GM21423 (cell line): Measurements from ENCODE around the gene EFNA5.

Source experiments
- ATAC-seq: cut with Tn5 transposase; IDR thresholded peaks from one replicate; pipeline ENCODE4 v1.9.1; 2021; ENCODE audit warnings: mild to moderate bottlenecking, moderate library complexity; ENCODE audit not compliant: unreplicated experiment

EFNA5 gene

GRCh38 chr5:107403228-107403953, 267.3 kb downstream of the EFNA5 start:
- no peak for ATAC-seq

GRCh38 chr5:107402434-107403227, 268.1 kb downstream of the EFNA5 start:
- ATAC-seq = no peak

DNA sequence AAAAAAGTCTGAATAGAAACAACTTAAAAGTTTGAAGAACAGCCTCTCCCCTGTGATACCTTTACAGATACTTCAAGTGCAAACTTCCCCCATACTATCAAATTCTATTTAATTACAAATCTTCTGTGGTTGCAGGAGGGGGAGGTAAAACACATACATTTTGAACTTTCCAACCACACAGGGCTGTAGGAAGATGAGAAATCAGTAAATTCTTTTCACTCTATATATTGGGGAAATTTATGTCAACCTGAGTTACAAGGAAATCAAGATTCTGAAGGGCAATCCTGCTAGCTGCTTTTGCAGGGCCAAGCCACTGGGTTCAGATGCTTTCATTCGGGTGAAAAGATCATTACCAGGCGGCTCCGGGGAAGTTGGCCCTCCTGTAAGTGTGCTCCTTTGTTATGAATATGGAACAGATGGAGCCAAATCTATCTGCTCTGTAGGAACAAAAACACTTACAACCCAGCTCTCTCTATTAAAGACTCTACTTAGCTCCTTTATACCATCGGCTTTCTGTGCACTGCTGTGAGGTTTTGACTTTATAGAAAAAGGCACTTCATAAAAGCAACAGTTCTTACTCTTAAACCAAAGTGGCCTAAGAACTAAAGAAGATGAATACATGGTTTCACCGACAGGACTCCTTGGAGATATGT, 269.1 kb downstream of the EFNA5 start:
- ATAC-seq = no peak

GRCh38 chr5:107400328-107400727, 270.4 kb downstream of the EFNA5 start:
- no peak for ATAC-seq

DNA sequence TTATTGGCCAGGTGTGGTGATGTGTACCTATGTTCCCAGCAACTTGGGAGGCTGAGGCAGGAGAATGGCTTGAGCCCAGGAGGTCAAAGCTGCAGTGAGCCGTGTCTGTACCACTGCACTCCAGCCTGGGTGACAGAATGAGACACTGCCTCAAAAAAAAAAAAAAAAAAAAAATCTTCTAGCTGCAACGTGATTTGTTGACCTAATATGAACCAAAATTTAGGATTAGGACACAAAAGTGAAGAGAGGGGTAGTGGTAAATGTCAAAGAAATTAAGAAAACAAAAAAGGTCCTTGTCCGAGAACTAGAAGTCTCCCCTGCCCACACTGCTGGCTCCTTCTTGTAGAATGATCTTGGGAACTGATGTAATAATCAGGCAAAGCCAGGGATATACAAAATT, 272.0 kb downstream of the EFNA5 start:
- ATAC-seq = no peak

- ATAC-seq = peak; percentile 41
These were observed 274.4 kb downstream of the EFNA5 start for GRCh38 chr5:107396351-107396690.

DNA sequence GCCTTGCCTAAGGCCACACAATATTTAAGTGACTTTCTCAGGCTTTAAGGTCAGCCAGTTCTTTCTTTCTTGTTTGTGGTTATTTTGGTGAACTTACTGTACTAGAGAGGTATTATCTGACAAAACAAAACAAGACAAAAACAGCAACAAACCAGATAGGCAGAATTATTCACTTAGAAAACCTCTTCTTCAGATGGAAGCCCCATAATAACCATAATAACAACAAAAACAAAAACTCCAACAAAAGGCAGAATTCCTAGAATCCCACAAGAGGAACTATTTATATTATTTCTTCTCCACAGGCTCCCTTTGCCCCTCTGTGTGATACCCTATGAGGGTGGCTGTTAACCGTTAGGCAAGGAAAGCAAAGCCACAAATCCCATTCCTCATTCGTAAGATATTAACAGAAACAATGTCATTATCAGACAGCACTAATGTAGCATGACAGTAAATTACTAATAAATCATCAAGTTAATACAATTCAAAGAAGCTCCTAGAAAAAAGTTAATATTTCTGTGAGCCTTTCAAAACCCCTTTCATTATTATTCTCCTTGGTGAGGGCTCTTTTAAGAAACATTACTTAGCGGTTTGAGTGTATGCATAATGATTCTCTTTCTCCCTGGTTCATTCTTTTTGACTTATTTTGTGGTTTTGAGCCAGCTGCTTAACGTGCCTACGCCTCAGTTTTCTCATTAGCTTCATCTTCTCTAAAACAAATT, 274.9 kb downstream of the EFNA5 start:
- peak; percentile 77 for ATAC-seq

DNA sequence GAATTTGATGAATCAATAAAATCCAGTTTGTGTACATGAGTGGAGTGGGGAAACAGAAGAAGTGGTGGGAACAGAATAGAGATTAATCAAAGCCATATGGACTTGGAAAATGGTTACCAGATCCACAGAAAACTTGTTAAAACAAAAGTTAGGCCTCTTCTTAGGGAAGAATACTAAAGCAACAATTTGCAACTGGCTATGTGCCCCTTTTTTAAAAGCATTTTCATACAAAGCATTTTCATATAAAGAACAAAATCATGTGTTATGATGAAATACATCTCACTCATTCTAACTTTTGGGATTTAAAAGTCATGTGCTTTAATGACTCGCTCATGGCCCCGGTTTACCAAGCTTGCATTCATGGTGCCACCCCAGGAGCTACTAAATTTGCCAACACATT, 276.9 kb downstream of the EFNA5 start:
- ATAC-seq = no peak

DNA sequence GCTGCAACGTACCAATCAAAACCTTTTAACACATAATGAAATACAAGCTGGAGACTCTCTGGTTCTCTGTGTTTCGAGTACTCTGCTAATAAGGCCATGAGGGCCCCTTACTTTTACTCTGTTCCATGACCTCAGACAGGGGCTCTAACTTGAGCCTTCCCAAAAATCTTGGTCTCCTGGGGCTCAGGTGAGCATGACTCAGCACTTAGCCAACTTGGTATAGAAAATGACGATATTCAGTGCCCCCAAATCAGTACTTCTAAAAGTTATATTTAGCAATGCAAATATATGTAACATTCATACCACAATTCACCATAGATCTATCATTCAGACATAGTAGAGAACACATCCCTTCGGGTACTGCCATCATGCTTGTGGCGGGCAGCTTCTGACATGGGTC, 278.9 kb downstream of the EFNA5 start:
- no peak for ATAC-seq

GRCh38 chr5:107389775-107390148, 281.0 kb downstream of the EFNA5 start:
- ATAC-seq = no peak

DNA sequence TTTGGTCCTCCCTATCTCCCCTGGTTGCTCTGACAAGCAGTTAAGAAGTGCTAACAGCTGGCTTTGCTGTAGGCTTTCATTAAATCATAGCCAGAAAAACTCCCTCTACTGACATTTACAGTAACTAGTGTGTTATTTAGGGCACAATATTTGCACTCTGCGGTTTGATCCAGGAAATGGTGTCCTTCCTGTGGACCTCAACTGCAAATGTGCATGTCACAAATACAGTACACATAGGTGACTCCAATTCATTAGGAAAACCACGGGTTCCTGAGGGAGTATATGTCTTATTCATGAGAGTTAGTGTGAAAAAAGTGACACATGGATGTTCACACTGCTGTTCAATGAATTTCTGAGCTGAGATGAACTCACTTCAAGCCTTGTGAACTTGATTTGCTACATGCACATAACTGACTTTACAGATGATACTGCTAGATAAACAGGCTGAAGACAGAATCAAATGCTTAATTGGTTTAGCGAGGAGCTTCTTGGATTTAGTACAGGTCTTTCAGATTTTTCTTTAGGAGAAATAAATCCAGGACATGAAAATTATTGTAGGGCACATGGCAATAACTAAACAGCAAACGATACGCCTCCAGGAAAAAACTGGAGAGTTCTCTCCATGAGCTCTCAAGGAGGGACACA, 281.5 kb downstream of the EFNA5 start:
- peak; percentile 86 for ATAC-seq

DNA sequence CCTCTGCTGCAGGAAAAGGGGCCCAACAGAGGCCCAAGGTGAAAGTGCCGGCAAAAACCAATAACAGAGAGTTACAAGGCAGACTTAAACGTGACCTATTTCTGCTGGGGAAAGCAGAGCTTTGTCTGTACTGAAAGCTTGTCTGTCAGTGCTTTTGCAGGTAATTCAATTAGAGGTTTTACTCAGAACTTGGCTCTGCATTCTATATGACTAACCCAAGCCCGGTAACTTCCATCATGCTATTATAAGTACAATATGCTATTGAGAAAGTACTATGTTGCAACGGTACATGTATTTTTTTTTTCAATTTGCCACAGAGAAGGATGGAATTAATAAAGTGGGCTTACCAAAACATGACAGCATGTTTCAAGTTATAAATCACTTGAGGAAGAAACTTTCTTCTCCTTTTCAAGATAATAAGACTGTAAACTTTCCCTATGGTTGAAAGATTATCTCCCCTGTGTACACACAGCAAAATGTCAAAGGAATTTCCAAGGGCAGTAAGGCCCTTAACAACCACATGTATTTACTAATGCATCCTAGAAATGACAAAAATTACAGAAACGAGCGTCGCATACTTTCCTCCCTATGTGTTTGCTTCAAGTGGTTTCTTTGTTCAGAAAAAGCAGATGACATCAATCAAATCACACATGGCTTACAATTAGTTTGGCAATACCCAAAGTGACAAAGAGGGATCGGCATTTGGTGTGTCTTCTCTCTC, 282.4 kb downstream of the EFNA5 start:
- ATAC-seq = peak; percentile 32

- no peak for ATAC-seq
These were observed 283.1 kb downstream of the EFNA5 start for GRCh38 chr5:107387526-107388140.

DNA sequence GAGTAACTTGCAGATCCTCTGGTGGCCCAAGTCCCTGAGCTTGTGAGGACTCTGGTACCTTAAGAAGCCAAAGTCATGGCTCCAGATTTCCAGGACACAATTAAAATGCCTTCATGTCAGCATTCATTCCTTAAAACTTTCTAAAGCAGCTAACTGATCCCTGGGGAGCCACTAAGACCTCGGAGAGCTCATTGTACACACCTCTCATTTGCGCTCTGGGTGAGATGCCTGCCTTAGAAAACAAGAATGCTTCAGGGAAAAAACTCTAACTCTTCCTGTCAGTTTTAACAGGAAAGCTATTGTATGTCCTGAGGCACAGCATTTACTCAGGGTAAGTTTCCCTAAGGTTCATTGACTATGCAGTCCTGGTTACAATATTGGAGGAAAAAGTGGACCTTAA, 285.0 kb downstream of the EFNA5 start:
- ATAC-seq = no peak

GRCh38 chr5:107384256-107384655, 286.5 kb downstream of the EFNA5 start:
- ATAC-seq = no peak

- no peak for ATAC-seq
These were observed 287.3 kb downstream of the EFNA5 start for GRCh38 chr5:107383414-107383813.

DNA sequence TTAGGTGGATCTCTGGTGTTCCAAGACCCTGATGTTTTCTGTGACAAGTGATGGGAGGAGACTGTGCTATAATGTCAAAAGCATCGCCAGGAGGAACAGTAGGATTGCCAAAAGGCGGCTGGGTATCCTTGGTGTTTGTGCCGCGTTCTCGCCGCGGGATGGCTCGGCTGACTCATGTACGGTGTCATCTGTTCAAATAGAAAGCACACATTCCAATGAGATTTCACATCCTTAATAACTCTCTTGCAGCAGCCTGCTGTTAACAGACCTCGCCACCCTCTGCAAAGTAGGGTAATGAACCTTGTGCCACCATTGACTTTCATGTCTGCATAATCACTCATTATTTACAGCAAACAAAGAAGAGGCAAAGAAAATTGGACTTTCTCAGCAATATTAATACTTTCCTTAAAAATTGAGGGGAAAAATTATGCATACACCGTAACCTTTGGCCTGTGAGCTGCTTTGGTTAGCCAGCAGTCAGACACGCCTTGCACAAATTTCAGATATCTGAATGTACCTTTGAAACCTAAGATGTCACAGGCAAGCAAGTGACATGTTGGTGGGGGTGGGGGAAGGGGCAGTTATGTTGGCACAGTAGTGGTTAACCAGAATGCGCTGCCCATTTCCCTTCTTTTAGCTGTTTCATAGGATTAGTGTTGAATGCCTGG, 289.4 kb downstream of the EFNA5 start:
- no peak for ATAC-seq

DNA sequence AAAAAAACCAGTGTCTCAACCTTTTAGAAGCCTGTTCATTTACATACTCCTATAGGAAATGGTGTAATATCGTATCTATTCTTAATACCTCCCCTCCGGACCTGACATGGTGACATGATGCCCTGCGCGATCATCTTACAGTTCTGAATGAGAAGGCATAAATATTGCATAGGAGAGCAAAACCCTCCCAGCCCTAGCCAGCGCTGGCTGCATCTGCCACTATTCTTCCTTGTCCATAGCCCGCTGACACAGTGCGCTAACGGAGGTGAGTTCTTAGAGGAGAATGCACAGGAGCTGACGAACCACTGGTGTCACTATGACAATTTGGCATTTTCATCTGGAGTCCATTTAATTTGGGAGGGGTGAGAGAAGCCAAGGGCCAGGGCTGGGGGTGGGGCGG, 290.1 kb downstream of the EFNA5 start:
- no peak for ATAC-seq

DNA sequence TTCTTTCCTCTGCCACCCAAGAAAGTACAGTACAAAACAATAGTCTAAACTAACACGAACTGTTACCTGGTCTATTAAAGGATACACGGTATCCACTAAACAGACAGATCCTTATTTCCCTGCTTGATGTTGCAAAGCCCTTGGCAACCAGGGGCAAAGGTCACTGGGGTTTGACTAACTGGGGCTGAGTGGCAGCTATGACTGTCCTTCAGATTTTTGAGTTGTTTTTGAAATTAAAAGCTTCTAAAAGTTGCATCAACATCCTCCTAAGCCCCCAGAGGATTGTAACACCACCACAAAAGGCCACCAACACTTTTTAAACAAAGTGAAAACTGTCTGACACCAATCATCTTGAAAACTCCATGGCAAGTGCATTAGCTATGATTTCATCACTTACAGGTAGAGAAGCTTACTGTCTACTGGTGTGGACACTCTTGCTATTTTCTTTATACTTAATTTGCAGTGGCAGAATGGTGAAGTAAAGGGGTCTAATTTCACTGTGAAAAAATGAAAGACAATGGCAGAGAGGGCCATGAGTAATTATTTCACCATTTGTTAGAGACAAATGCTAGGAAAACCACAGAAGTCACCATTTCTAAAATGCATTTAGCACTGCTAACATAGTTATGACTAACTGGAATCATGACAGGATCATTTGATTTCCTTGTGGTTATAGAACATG, 292.4 kb downstream of the EFNA5 start:
- ATAC-seq = no peak
